Peyer's patch (tissue), 4 donors: ENCODE results near the gene MLLT10. TPM values are rescaled to one million over a fixed set of nuclear protein-coding genes. Genes with fewer than 3 reads are reported as not detected.

Experiments
- DNase-seq, 3 donors: peaks; one replicate each; pipeline ENCODE4 v3.0.0-alpha.2; 2017 to 2019
- H3K27ac ChIP-seq, 4 donors: fragments of 200-600 bp; sonication (generic); one replicate each; pipeline ENCODE4 v1.5.1; 2016 to 2019
- H3K27me3 ChIP-seq, 2 donors: fragments of 200-600 bp; sonication (generic); one replicate each; pipeline ENCODE4 v1.5.1; 2019
- H3K36me3 ChIP-seq, 3 donors: fragments of 200-600 bp; sonication (generic); one replicate each; pipeline ENCODE4 v1.5.1; 2016 to 2019
- H3K4me1 ChIP-seq, 4 donors: fragments of 200-600 bp; sonication (generic); one replicate each; pipeline ENCODE4 v1.5.1; 2016 to 2019
- H3K4me3 ChIP-seq, 4 donors: fragments of 200-600 bp; sonication (generic); 1 replicate in 3 of 4; 2 replicates in 1 of 4; pipeline ENCODE4 v1.5.1; 2016 to 2019; ENCODE audit warnings: mild to moderate bottlenecking in 1 of 4
- H3K9me3 ChIP-seq, 4 donors: fragments of 200-600 bp; sonication (generic); one replicate each; pipeline ENCODE4 v1.5.1; 2016 to 2019; ENCODE audit warnings: mild to moderate bottlenecking in 1 of 4
- POLR2A ChIP-seq, 2 donors: fragments of 450-650 bp; IDR thresholded peaks; one replicate each; pipeline ENCODE4 v1.5.1; 2017; ENCODE audit warnings: antibody characterized with exemption in 2 of 2, mild to moderate bottlenecking in 2 of 2, moderate library complexity in 2 of 2
- total RNA-seq, 4 donors: library from RNA; depleted of rRNA; stranded (reverse); fragments of >200 nt; gene quantifications; one replicate each; pipeline ENCODE4 v1.1.0, GENCODE V29; 2016
- TF ChIP-seq, protein P1 (sequence below), 6 experiments: fragments of 450-650 bp in 4 of 6; fragments of 200-600 bp in 2 of 6; sonication (generic) in 1 of 6; IDR thresholded peaks; one replicate each; pipeline ENCODE4 v1.5.1; 2017 to 2019; ENCODE audit warnings: antibody characterized with exemption in 6 of 6, mild to moderate bottlenecking in 3 of 6, moderate library complexity in 1 of 6

MLLT10 gene
- total RNA-seq, 4 donors from 2014 or later, result 25.2 to 65.2 (median 40.1) TPM

DNA sequence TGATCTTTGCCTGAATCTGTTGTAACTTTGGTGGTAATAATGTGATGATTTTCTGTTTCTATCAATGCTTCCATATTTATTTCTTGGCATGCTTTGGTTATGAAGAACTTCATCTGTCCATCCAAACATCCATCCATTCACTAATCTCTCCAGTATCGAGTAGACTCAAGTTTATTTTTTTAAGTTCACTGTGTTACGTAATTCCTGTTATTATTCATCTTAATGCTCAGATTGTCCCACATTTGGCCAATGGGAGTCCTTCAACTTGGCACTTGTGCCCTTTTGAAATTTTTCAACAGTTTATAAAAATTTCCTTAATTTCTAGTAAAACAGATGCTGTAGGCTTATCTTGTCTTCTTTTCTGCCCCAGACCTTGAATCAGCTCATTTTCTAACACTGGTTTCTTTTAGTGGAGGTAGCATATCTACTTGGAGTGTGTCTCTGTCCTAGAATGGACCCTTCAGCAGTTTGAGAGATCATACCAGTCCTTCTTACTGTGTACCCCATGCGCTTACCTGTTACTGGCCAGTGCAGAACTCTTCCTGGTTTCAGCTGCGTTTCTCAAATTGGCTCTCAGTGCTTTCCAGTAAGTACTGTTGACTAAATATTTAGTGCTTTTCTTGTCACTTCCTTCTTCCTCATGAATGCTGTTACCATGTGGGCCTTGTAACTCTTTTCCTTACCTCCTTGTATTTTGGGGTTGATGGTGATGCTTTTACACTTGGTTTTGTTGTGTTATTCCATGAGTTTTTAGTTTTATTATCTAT lies 100.8 kb downstream of the MLLT10 start:
- H3K36me3 ChIP-seq, result peaks cover 0 to 3% (median 0%) of the 10 kb centered on the region in 3 donors
- no peak for TF ChIP-seq POLR2A (IDR thresholded peaks at IDR 0.05)
- TF ChIP-seq, protein P1, sequence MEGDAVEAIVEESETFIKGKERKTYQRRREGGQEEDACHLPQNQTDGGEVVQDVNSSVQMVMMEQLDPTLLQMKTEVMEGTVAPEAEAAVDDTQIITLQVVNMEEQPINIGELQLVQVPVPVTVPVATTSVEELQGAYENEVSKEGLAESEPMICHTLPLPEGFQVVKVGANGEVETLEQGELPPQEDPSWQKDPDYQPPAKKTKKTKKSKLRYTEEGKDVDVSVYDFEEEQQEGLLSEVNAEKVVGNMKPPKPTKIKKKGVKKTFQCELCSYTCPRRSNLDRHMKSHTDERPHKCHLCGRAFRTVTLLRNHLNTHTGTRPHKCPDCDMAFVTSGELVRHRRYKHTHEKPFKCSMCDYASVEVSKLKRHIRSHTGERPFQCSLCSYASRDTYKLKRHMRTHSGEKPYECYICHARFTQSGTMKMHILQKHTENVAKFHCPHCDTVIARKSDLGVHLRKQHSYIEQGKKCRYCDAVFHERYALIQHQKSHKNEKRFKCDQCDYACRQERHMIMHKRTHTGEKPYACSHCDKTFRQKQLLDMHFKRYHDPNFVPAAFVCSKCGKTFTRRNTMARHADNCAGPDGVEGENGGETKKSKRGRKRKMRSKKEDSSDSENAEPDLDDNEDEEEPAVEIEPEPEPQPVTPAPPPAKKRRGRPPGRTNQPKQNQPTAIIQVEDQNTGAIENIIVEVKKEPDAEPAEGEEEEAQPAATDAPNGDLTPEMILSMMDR (IDR thresholded peaks at IDR 0.05), result no peak
- H3K4me1 ChIP-seq, result no peaks in the 10 kb centered on the region

DNA sequence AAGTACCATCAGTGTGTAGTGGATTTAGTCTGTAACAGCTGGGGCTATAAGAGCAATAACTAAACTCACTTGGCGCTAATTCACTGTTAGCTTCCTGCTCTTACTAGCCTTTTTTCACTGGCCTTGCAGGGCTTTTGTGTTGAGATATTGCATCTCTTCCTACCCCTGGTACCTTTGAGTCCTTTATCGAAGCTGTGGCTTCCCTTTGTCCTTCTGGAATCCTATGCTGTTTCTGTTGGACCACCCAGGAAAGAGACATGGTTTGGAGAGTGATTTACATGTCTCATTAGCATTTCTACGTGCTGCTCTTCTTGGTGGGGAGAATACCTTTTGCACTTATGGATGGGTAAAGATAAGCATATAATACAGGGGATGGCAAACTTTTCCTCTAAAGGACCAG lies 103.8 kb downstream of the MLLT10 start:
- H3K4me1 ChIP-seq, result no peaks in the 10 kb centered on the region
- H3K4me3 ChIP-seq, result no peak overlapping the region
- H3K27ac ChIP-seq, result no peak overlapping the region
- peaks cover 0 to 3% (median 0%) of the 10 kb centered on the region in 3 donors for H3K36me3 ChIP-seq
- no peak for DNase-seq
- H3K27me3 ChIP-seq, result no peaks in the 10 kb centered on the region
- H3K9me3 ChIP-seq, result no peaks in the 10 kb centered on the region
- TF ChIP-seq, protein P1 (IDR thresholded peaks at IDR 0.05), result no peak
- no peak for TF ChIP-seq POLR2A (IDR thresholded peaks at IDR 0.05)

More for the DNA sequence above, 100.8 kb downstream of the MLLT10 start:
- Histone ChIP-seq H3K27ac (no peak overlapping the region), H3K27me3 (no peaks in the 10 kb centered on the region), H3K9me3 (no peaks in the 10 kb centered on the region), H3K4me3 (no peak overlapping the region)
- no peak for DNase-seq

DNA sequence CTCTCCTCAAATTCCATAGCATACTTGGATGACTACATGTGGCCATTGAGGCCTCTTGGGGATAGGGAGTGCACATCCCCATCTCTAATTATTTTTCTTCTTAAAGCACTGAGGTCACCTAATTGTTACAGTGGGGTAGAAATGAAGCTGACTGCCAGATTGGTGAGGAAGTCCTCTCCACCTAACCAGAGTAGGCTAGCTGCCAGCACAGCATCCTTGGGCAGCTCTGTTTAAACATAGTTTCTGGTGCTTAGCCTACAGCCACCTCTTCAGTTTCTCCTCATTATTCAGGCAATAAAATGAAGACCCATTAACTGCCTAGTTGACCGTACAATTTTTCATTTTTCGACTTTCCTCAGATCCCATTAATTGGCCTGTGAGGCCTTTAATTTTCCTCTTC lies 104.6 kb downstream of the MLLT10 start:
- DNase-seq, result no peak
- no peaks in the 10 kb centered on the region for H3K27me3 ChIP-seq
- no peaks in the 10 kb centered on the region for H3K4me1 ChIP-seq
- no peak overlapping the region for H3K27ac ChIP-seq
- peaks cover 0 to 3% (median 0%) of the 10 kb centered on the region in 3 donors for H3K36me3 ChIP-seq
- H3K9me3 ChIP-seq, result no peaks in the 10 kb centered on the region
- H3K4me3 ChIP-seq, result no peak overlapping the region
- TF ChIP-seq, protein P1 (IDR thresholded peaks at IDR 0.05), result no peak
- no peak for TF ChIP-seq POLR2A (IDR thresholded peaks at IDR 0.05)

DNA sequence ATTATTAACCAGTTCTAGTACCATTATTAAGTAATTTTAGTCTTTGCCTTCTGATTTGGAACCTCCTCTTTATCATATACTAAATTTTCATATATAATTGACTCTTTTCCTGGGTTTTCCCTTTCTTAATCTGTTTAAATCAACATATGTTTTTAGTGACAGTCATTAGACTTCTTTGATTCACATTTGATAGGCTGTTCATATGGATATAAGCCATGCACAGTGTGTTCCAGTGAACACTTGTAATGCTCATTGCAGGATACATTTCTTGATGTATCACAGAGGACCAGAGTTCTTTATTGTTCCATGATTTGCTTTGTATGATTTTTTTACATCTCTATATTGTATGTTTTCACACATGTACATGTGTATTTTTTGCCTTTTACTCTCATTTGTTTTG lies 114.0 kb downstream of the MLLT10 start:
- peaks cover 0 to 7% (median 0%) of the 10 kb centered on the region in 3 donors for H3K36me3 ChIP-seq
- no peak overlapping the region for H3K4me3 ChIP-seq
- H3K4me1 ChIP-seq, result no peaks in the 10 kb centered on the region
- H3K27me3 ChIP-seq, result no peaks in the 10 kb centered on the region
- H3K27ac ChIP-seq, result no peak overlapping the region
- TF ChIP-seq, protein P1 (IDR thresholded peaks at IDR 0.05), result no peak
- TF ChIP-seq POLR2A (IDR thresholded peaks at IDR 0.05), result no peak
- DNase-seq, result no peak
- H3K9me3 ChIP-seq, result no peaks in the 10 kb centered on the region

DNA sequence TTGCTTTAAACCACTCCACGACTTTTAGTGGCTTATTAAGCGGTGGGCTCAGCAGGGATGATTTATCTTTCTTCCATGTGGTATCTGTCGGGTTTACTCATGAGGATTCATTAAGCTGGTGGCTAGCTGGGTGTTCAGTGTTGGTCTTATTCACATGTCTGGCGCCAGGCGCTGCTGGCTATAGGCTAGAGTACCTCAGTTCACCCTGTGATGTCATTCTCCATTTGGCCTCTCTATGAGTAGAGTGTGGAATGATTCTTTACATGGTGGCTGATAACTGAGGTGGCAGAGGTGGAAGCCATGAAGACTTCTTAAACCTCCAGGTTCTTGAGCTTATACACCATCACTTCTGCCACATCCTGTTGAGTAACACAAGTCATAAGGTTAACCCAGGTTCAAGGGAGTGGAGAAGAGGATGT lies 115.4 kb downstream of the MLLT10 start:
- Histone ChIP-seq H3K9me3 (no peaks in the 10 kb centered on the region), H3K27me3 (no peaks in the 10 kb centered on the region), H3K4me1 (no peaks in the 10 kb centered on the region), H3K4me3 (no peak overlapping the region), H3K27ac (no peak overlapping the region), H3K36me3 (peaks cover 0 to 7% (median 0%) of the 10 kb centered on the region in 3 donors)
- TF ChIP-seq POLR2A (IDR thresholded peaks at IDR 0.05), result no peak
- TF ChIP-seq, protein P1 (IDR thresholded peaks at IDR 0.05), result no peak
- no peak for DNase-seq
